Testis (tissue), 3 donors: ENCODE data around the gene TTC27. TPM values are rescaled to one million over a fixed set of nuclear protein-coding genes. Genes with fewer than 3 reads are reported as not detected.

Experiments
- DNase-seq: peaks from one replicate; pipeline ENCODE4 v3.0.0-alpha.2; 2019
- H3K27ac ChIP-seq, 2 donors: fragments of 200-600 bp; sonication (generic); one replicate each; pipeline ENCODE4 v1.5.1; 2019
- H3K27me3 ChIP-seq: fragments of 200-600 bp; sonication (generic); one replicate; pipeline ENCODE4 v1.5.1; 2019
- H3K36me3 ChIP-seq: fragments of 200-600 bp; sonication (generic); one replicate; pipeline ENCODE4 v1.5.1; 2017; ENCODE audit warnings: low read depth; ENCODE audit errors: missing control alignments
- H3K4me1 ChIP-seq: fragments of 200-600 bp; sonication (generic); one replicate; pipeline ENCODE4 v1.5.1; 2019
- H3K4me3 ChIP-seq, 2 donors: fragments of 200-600 bp; sonication (generic); one replicate each; pipeline ENCODE4 v1.5.1; 2017 to 2019
- H3K9me3 ChIP-seq: fragments of 200-600 bp; sonication (generic); one replicate; pipeline ENCODE4 v1.5.1; 2017
- CTCF ChIP-seq, 3 experiments: fragments of 450-650 bp in 2 of 3; fragments of 200-600 bp in 1 of 3; sonication (generic) in 1 of 3; IDR thresholded peaks; one replicate each; pipeline ENCODE4 v1.5.1; 2016 to 2019; ENCODE audit warnings: antibody characterized with exemption in 3 of 3, mild to moderate bottlenecking in 2 of 3, moderate library complexity in 1 of 3
- POLR2A ChIP-seq: fragments of 450-650 bp; IDR thresholded peaks from one replicate; pipeline ENCODE4 v1.6.1; 2017; ENCODE audit warnings: antibody characterized with exemption, mild to moderate bottlenecking, moderate library complexity
- WGBS, 2 donors: methylation state at CpG; one replicate each; pipeline ENCODE4 v1.1.5; 2018; 5-methylcytosine and 5-hydroxymethylcytosine counted together
- intact Hi-C: fragments of 100-400 bp; cut with DNase I; formaldehyde crosslinking; loops from one replicate; pipeline ENCODE4 v1.15.1; 2023; ENCODE audit warnings: low total_unique reads
- polyA plus RNA-seq: library from polyadenylated mRNA; stranded (reverse); fragments of 350-450 nt; fragmentation: Illumina TruSeq; extraction: RNeasy Lipid Tissue Mini Kit (QIAGEN cat#74804); gene quantifications from one replicate; pipeline ENCODE4 v1.2.3, GENCODE V29; 2014; ENCODE audit warnings: low read depth, low replicate concordance; ENCODE audit not compliant: insufficient read depth
- total RNA-seq, 2 donors: library from RNA; depleted of rRNA; stranded (reverse); fragments of >200 nt; gene quantifications; one replicate each; pipeline ENCODE4 v1.2.3, GENCODE V29; 2016

The TTC27 gene
- total and polyA plus RNA-seq, 3 donors from 2014 or later = 21.6 to 32.9 (median 26.7) TPM

- Histone ChIP-seq H3K27me3 (no peaks in the 10 kb centered on the region), H3K27ac (no peak overlapping the region), H3K4me3 (no peak overlapping the region), H3K9me3 (no peaks in the 10 kb centered on the region), H3K4me1 (no peaks in the 10 kb centered on the region), H3K36me3 (no peaks in the 10 kb centered on the region)
- no peak for DNase-seq
- 81 to 88% methylated on average over 3 of the region's 3 CpGs for WGBS, 2 donors
- intact Hi-C loops = no loop called here
- TF ChIP-seq CTCF (IDR thresholded peaks at IDR 0.05) (no peak), POLR2A (no peak)
Measured at GRCh38 chr2:32656069-32656468, 28.2 kb downstream of the TTC27 start.

- Histone ChIP-seq H3K36me3 (no peaks in the 10 kb centered on the region), H3K4me3 (no peak overlapping the region), H3K9me3 (no peaks in the 10 kb centered on the region), H3K27me3 (no peaks in the 10 kb centered on the region), H3K27ac (no peak overlapping the region), H3K4me1 (no peaks in the 10 kb centered on the region)
- intact Hi-C loops = no loop called here
- WGBS, 2 donors = 86 to 88% methylated on average over 8 of the region's 8 CpGs
- no peak for DNase-seq
- TF ChIP-seq CTCF (IDR thresholded peaks at IDR 0.05) = no peak
- TF ChIP-seq POLR2A = no peak
Measured at GRCh38 chr2:32663864-32664263, 36.0 kb downstream of the TTC27 start.

- Histone ChIP-seq H3K9me3 (no peaks in the 10 kb centered on the region), H3K27me3 (no peaks in the 10 kb centered on the region), H3K4me1 (no peaks in the 10 kb centered on the region), H3K36me3 (no peaks in the 10 kb centered on the region), H3K4me3 (no peak overlapping the region), H3K27ac (no peak overlapping the region)
- TF ChIP-seq CTCF (IDR thresholded peaks at IDR 0.05) = no peak
- no peak for TF ChIP-seq POLR2A
- DNase-seq = no peak
- WGBS, 2 donors = 93 to 94% methylated on average over 1 of the region's 1 CpG
- intact Hi-C loops = no loop called here
Measured at GRCh38 chr2:32666704-32667103, 38.9 kb downstream of the TTC27 start.

GRCh38 chr2:32668254-32668653 lies 40.4 kb downstream of the TTC27 start:
- no peak for DNase-seq
- no peaks in the 10 kb centered on the region for H3K27me3 ChIP-seq
- H3K4me3 ChIP-seq = no peak overlapping the region
- no peak overlapping the region for H3K27ac ChIP-seq
- H3K4me1 ChIP-seq = no peaks in the 10 kb centered on the region
- H3K9me3 ChIP-seq = no peaks in the 10 kb centered on the region
- WGBS, 2 donors = 68% methylated on average over 1 of the region's 1 CpG
- TF ChIP-seq CTCF (IDR thresholded peaks at IDR 0.05) (no peak), POLR2A (no peak)
- no peaks in the 10 kb centered on the region for H3K36me3 ChIP-seq
- intact Hi-C loops = no loop called here

GRCh38 chr2:32671885-32672533 lies 44.2 kb downstream of the TTC27 start:
- Histone ChIP-seq H3K4me3 (no peak overlapping the region), H3K27ac (no peak overlapping the region), H3K4me1 (no peaks in the 10 kb centered on the region), H3K27me3 (no peaks in the 10 kb centered on the region), H3K36me3 (no peaks in the 10 kb centered on the region), H3K9me3 (no peaks in the 10 kb centered on the region)
- TF ChIP-seq POLR2A (no peak), CTCF (IDR thresholded peaks at IDR 0.05) (no peak)
- intact Hi-C loops = no loop called here
- no peak for DNase-seq
- WGBS, 2 donors = 99 to 100% methylated on average over 2 of the region's 2 CpGs
